GM12891 (cell line): ENCODE measurements around the gene SMPD3.

Source experiments
- DNase-seq: peaks from one replicate; pipeline ENCODE4 v3.0.0; 2011; ENCODE audit warnings: low spot score; ENCODE audit not compliant: insufficient read length
- FAIRE-seq: peaks from 2 replicates; lab custom pipeline; 2011; peaks lifted over from hg19 to GRCh38; lab: Jason Lieb, UNC
- PAX5 ChIP-seq: IDR thresholded peaks from 2 replicates; pipeline ENCODE4 v1.6.1; 2011; ENCODE audit warnings: low read length, moderate library complexity, mild to moderate bottlenecking; ENCODE audit not compliant: insufficient read depth, severe bottlenecking
- POLR2A ChIP-seq: IDR thresholded peaks from 2 replicates; pipeline ENCODE4 v1.6.1; 2011; ENCODE audit warnings: low read depth, low read length, control low read depth
- POLR2AphosphoS5 ChIP-seq: IDR thresholded peaks from 2 replicates; pipeline ENCODE4 v1.6.1; 2011; ENCODE audit warnings: low read depth, low read length, control low read depth
- POU2F2 ChIP-seq: IDR thresholded peaks from 2 replicates; pipeline ENCODE4 v1.6.1; 2011; ENCODE audit warnings: low read depth, mild to moderate bottlenecking, control low read depth, low read length, moderate library complexity
- SPI1 ChIP-seq: IDR thresholded peaks from 2 replicates; pipeline ENCODE4 v1.6.1; 2011; ENCODE audit warnings: low read depth, low read length, control low read depth
- TAF1 ChIP-seq: IDR thresholded peaks from 2 replicates; pipeline ENCODE4 v1.6.1; 2011; ENCODE audit warnings: low read depth, low read length, control low read depth

The SMPD3 gene

DNA sequence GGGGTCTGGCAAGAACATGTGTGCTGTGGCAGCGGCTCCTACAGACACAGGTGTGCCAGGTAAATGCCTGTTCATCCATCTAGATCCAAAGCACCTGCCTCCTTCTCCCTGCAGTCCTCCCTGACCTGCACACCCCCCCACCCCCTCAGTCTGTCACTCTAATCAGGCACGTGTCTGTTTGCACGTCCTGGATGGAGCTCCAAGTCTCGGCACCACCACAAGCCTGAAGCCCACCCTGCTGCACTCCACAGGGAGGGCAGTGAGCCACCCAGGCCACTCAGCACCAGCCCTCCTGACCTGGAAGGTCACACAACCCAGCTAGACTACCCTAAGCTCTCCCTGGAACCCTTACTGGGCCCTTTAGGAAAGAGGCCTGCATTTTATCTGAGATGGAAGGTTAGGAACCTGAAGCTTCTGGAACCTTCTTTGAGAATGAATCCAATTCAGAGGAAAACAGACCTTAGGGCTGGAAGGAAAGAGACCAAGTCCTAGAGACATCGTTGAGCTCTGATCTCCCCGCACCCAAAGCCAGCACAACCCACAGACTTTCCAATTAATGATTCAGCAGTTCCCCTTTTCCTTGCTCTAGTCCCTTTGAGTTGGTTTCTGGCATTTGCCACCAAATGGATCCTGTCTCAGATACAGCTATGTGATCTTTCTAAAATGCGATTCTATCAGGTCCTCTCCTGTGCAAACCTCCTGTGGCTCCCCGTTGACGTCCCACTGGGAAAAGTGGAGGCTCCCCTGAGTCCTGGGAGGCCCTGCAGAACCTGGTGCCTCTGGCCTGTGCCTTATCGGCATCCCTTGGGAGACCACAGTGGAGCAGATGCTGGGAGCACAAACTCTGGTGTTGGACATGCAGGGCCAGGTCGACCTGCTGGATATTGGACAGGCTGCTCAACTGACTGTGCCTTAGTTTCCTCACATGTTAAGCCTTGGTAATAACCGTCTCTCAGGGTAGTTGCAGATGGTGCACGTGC is 69.6 kb downstream of the SMPD3 start:
- TF ChIP-seq POU2F2 (no peak), PAX5 (no peak), SPI1 (peak; percentile 61), POLR2AphosphoS5 (no peak), POLR2A (no peak), TAF1 (no peak)
- no peak for DNase-seq
- no peak for FAIRE-seq

DNA sequence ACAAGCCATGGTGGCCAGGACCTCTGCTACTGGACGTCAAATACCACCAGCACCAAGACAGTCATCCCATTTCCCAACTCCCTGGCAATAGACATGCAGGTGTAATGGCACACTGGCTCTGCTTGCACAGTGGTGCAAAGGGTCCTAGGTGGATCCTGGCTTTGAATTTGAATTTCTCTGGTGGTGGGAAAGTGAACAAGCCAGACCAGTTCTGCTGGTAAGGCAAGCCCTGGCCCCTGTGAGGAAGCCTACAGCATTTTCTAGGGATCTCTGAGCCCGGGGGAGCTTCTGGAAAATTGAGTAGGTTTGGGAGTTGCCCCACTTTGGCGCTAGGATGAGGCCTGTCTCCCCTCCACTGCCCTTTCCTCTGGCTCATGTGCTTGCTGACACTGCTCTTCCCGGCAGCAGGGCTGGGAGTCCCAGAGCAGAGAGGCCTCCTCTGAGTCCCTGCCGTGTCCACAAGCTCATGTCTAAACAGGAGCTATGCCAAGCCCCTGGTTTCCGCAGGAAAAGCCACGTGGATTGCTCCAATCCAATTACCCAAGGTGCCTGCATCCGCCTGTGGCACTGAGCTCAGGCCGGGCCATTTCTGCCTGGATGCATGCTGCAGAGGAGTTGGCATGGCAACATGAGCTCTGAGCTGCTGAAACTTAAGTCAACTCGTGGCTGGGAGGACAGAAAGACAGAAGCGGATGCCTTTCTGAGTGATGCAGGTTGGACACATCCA is 70.5 kb downstream of the SMPD3 start:
- no peak for FAIRE-seq
- DNase-seq: no peak
- TF ChIP-seq POLR2AphosphoS5 (no peak), POU2F2 (no peak)

GRCh38 chr16:68377221-68377620 is 71.1 kb downstream of the SMPD3 start:
- no peak for FAIRE-seq
- DNase-seq: no peak
- no peak for TF ChIP-seq POLR2A
- no peak for TF ChIP-seq POLR2AphosphoS5
- no peak for TF ChIP-seq POU2F2
- no peak for TF ChIP-seq TAF1
- no peak for TF ChIP-seq SPI1
- TF ChIP-seq PAX5: no peak

- no peak for FAIRE-seq
- DNase-seq: no peak
- TF ChIP-seq TAF1: no peak
- no peak for TF ChIP-seq PAX5
- TF ChIP-seq POLR2AphosphoS5: no peak
- TF ChIP-seq POLR2A: no peak
- no peak for TF ChIP-seq SPI1
- TF ChIP-seq POU2F2: no peak
Measured at GRCh38 chr16:68376590-68376989, 71.7 kb downstream of the SMPD3 start.

DNA sequence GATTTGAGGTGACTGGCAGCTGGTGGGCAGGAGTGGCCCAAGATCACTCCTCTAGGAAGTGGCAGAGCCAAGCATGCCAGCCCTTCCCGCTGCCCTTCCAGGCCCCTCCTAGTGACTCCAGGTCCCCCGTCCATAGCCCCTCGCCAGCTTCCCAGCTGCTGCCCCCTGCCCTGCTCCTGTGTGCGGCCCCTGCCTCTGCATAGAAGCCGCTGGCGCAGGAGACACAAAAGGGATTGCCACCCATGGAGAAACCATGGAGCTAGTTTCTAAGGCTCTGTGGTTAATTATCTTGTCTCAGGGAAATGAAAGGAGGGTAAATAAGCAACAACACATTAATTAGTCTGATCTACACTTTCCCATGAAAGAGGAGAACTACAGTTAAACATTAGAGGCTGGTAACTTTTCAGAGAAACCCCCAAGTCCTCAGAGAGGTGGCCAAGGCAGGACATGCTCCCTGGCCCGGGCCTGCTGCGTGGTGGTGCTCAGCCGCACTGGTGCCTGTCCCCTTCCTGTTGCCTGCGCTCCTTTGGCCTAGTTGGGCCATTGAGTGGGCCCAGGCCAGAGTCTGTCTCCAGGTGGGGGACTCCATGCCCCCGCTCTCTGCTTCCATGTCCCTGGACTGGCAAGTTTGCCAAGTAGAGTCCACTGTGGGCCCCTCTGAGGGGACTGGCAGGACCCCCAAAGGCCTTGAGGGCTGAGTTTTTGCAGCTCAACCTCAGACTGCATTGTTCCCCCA is 72.3 kb downstream of the SMPD3 start:
- DNase-seq (no peak), FAIRE-seq (no peak)
- no peak for TF ChIP-seq TAF1
- no peak for TF ChIP-seq POLR2AphosphoS5
- TF ChIP-seq POU2F2: no peak
- TF ChIP-seq SPI1: no peak
- TF ChIP-seq POLR2A: no peak
- TF ChIP-seq PAX5: no peak

DNA sequence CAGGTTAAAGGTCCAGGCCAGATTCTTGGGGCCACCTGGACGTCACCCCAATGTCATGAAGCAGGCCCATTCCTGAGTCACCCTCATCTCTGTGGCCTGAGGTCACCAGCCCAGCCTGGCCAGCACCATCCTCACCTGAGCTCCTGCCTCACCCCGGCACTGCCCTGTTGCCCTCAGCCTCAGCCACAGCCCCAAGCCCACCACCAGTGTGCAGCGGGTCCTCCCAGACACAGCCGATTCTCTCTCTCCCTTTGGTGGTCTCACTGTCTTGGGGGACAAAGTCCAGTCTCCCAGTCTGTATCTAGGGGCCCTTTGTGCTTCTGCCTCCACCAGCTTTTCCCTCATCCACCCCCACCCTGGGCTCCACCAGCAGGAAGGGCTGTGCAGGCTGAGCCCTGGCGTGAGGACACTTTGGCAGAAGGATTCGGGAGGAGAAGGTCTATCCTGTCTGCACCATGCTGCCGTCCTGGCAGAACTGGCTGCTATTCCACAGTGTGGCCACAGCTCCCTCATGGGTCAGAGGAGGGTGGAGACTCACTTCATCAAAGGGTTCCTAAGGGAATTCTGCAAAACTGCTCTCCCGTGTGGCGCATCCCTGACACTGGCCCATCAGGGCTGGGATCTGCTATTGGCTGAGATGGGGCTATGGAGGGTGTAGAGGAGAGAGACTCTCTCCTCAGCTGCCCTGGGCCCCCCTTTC is 73.2 kb downstream of the SMPD3 start:
- FAIRE-seq: no peak
- TF ChIP-seq POU2F2 (no peak), POLR2A (no peak), TAF1 (no peak), PAX5 (no peak), SPI1 (no peak), POLR2AphosphoS5 (no peak)

GRCh38 chr16:68374246-68374805 is 74.0 kb downstream of the SMPD3 start:
- FAIRE-seq (no peak), DNase-seq (no peak)
- TF ChIP-seq SPI1 (no peak), POLR2A (no peak), PAX5 (no peak), POLR2AphosphoS5 (no peak)

More for the DNA sequence above, 73.2 kb downstream of the SMPD3 start:
- DNase-seq: no peak

DNA sequence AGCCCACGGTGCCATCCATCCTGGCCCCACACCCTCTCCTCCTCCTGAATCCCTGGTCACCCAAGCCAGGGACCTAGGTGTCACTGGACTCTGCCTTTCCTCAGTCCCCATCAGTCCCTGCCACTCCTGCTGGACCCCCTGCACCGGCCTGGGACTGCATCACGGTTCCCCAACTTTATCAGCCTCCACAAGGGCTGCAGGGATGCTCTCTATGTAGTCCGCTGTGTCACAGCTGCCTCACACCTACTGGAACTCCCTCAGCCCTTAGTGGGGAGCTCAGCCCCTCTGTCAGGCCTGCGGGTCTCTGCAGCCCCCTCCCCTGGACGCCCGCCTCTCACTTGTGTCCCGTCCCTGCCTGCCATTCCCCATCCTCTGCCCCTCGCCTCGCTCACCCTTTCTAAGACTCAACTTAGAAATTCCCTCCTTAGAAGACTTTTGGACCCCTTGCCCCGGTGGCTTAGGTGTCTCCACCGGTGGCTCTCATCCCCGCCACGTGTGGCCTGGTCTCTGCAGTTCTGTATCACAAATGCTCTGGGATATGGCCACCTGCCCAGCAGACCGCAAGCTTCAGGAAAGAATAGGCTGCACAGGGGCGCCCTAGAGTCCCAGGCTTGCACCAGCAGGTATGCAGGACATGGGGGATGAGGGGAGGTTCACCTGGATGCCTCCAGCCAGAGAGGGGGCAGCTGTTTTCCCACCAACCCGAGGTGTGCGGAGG is 74.6 kb downstream of the SMPD3 start:
- TF ChIP-seq POLR2AphosphoS5 (no peak), PAX5 (no peak), POU2F2 (no peak), POLR2A (no peak), TAF1 (no peak)
- DNase-seq (no peak), FAIRE-seq (no peak)

GRCh38 chr16:68372806-68373205 is 75.5 kb downstream of the SMPD3 start:
- FAIRE-seq (no peak), DNase-seq (no peak)
- no peak for TF ChIP-seq POLR2AphosphoS5
- TF ChIP-seq SPI1: no peak
- TF ChIP-seq POU2F2: no peak
- TF ChIP-seq TAF1: no peak
- no peak for TF ChIP-seq PAX5
- TF ChIP-seq POLR2A: no peak
